Gastroesophageal sphincter (tissue), 3 donors: Measurements from ENCODE around the gene PTPN14.

Source experiments
- EP300 ChIP-seq: sonication (generic); formaldehyde crosslinking; IDR thresholded peaks from one replicate; pipeline ENCODE4 v1.6.1; 2017; ENCODE audit warnings: antibody characterized with exemption, mild to moderate bottlenecking
- POLR2AphosphoS5 ChIP-seq: sonication (generic); formaldehyde crosslinking; IDR thresholded peaks from one replicate; pipeline ENCODE4 v1.6.1; 2017; ENCODE audit warnings: antibody characterized with exemption
- TF ChIP-seq, protein P1 (sequence below), 4 experiments: fragments of 200-600 bp in 2 of 4; fragments of 450-650 bp in 2 of 4; sonication (generic) in 1 of 4; IDR thresholded peaks; one replicate each; pipeline ENCODE4 v1.5.1; 2017 to 2019; ENCODE audit warnings: antibody characterized with exemption in 4 of 4, mild to moderate bottlenecking in 2 of 4, moderate library complexity in 2 of 4

GRCh38 chr1:214441119-214441518, 110.3 kb downstream of the PTPN14 start:
- no peak for TF ChIP-seq EP300
- TF ChIP-seq, protein P1, sequence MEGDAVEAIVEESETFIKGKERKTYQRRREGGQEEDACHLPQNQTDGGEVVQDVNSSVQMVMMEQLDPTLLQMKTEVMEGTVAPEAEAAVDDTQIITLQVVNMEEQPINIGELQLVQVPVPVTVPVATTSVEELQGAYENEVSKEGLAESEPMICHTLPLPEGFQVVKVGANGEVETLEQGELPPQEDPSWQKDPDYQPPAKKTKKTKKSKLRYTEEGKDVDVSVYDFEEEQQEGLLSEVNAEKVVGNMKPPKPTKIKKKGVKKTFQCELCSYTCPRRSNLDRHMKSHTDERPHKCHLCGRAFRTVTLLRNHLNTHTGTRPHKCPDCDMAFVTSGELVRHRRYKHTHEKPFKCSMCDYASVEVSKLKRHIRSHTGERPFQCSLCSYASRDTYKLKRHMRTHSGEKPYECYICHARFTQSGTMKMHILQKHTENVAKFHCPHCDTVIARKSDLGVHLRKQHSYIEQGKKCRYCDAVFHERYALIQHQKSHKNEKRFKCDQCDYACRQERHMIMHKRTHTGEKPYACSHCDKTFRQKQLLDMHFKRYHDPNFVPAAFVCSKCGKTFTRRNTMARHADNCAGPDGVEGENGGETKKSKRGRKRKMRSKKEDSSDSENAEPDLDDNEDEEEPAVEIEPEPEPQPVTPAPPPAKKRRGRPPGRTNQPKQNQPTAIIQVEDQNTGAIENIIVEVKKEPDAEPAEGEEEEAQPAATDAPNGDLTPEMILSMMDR (IDR thresholded peaks at IDR 0.05): no peak
- TF ChIP-seq POLR2AphosphoS5: no peak
